Measurements from ENCODE around the gene ZCCHC3. TPM values are rescaled to one million over a fixed set of nuclear protein-coding genes. Genes with fewer than 3 reads are reported as not detected.
A peak's percentile ranks its signal among the peaks of the same experiment; 100 is the strongest.

Gene ZCCHC3
- total and polyA plus RNA-seq, 2 experiments from 2014 or later = 26.5 to 66.3 TPM

GRCh38 chr20:297098-297924 is at the start of gene ZCCHC3 (continued):
- TF ChIP-seq ZNF462 (CRISPR knock-in tag; IDR thresholded peaks at IDR 0.05) (no peak), STAT1 (IDR thresholded peaks at IDR 0.05; ENCODE audit: unreplicated experiment) (no peak), ZNF331 (CRISPR knock-in tag; IDR thresholded peaks at IDR 0.05; ENCODE audit: low read depth) (no peak)

GRCh38 chr20:251354-251753 is 46.0 kb upstream of the ZCCHC3 start:
- DNase-seq (ENCODE audit: low spot score) = peak; percentile 88
- Histone ChIP-seq H3F3A (replicated peaks; ENCODE audit: low read depth) (no peaks in the 10 kb centered on the region), H3K27ac (ENCODE audit: low read depth) (no peak overlapping the region), H3K36me3 (ENCODE audit: insufficient read depth) (no peaks in the 10 kb centered on the region), H3K9me2 (ENCODE audit: insufficient read depth) (no peaks in the 10 kb centered on the region), H4K20me1 (replicated peaks; ENCODE audit: insufficient read depth) (peaks cover 7% of the 10 kb centered on the region; the same call in 1 of the 2 replicates), H2AFZ (no peak overlapping the region), H3K27me3 (ENCODE audit: insufficient read depth) (peaks cover 99% of the 10 kb centered on the region), H3K4me2 (no peak overlapping the region), H3K4me3 (no peak overlapping the region), H3K4me1 (ENCODE audit: insufficient read depth) (peaks cover 4% of the 10 kb centered on the region; the same call in 1 of the 2 replicates), H3K79me2 (replicated peaks; ENCODE audit: insufficient read depth) (no peaks in the 10 kb centered on the region)
- Mint-ChIP-seq H3K4me1 (peaks cover 9% of the 10 kb centered on the region; the same call in 2 of the 3 replicates), H3K4me3 (no peak overlapping the region), H3K27ac (no peak overlapping the region), H3K36me3 (ENCODE audit: low read depth) (no peaks in the 10 kb centered on the region), H3K9me3 (peaks cover 8% of the 10 kb centered on the region; the same call in 2 of the 3 replicates), H3K27me3 (ENCODE audit: insufficient read depth, low read depth, poor library complexity) (peaks cover 83% of the 10 kb centered on the region)
- peak; percentile 82 for ATAC-seq
- TF ChIP-seq ZNF462 (CRISPR knock-in tag; IDR thresholded peaks at IDR 0.05) (no peak), CTCF (conservative IDR thresholded peaks at IDR 0.05; ENCODE audit: low read depth in 2 of 2) (no peak), JUNB (IDR thresholded peaks at IDR 0.05; ENCODE audit: unreplicated experiment) (no peak)

Data from GM23338 (cell line).